Measurements from ENCODE around the gene IFI27. TPM values are rescaled to one million over a fixed set of nuclear protein-coding genes. Genes with fewer than 3 reads are reported as not detected.

The IFI27 gene
- total and polyA plus RNA-seq, 9 of the 15 experiments (the other 6 are each of a cell fraction or from before 2014, with no cell fraction given), result 0.19 to 3.4 (median 1.4) TPM; not detected in 1

Other genes starting within 250 kb of the IFI27 start
Only the 7 nearest of the 10 such genes appear.
- gene ASB2, start 134.2 kb upstream of the IFI27 start, total RNA-seq (2014; rRNA removed), result not detected in 2 replicates
- gene ASB2, start 134.2 kb upstream of the IFI27 start, total RNA-seq (2014; rRNA removed; fragmentation: Illumina TruSeq; extraction: Trizol), result not detected in 2 replicates
- not detected in 2 replicates for gene ASB2, start 134.2 kb upstream of the IFI27 start, total RNA-seq (2015; rRNA removed; fragmentation: Illumina TruSeq; extraction: Trizol)
- gene ASB2, start 134.2 kb upstream of the IFI27 start, total RNA-seq (2021), result not detected in 2 replicates
- gene ASB2, start 134.2 kb upstream of the IFI27 start, polyA plus RNA-seq (2011; rRNA removed), result not detected in 2 replicates
- gene ASB2, start 134.2 kb upstream of the IFI27 start, polyA plus RNA-seq (2014; fragmentation: Illumina TruSeq; extraction: Trizol), result not detected in 2 replicates
- gene ASB2, start 134.2 kb upstream of the IFI27 start, polyA plus RNA-seq (2014; fragmentation: Nextera tagmentation; extraction: Ambion mirVana), result not detected
- not detected in 2 replicates for gene ASB2, start 134.2 kb upstream of the IFI27 start, polyA plus RNA-seq (2014; rRNA removed)
- gene CCDC197, start 113.4 kb upstream of the IFI27 start, total RNA-seq (2014; rRNA removed), result not detected in 2 replicates
- gene CCDC197, start 113.4 kb upstream of the IFI27 start, total RNA-seq (2014; rRNA removed; fragmentation: Illumina TruSeq; extraction: Trizol), result not detected in 2 replicates
- gene CCDC197, start 113.4 kb upstream of the IFI27 start, total RNA-seq (2015; rRNA removed; fragmentation: Illumina TruSeq; extraction: Trizol), result not detected in 2 replicates
- not detected in 2 replicates for gene CCDC197, start 113.4 kb upstream of the IFI27 start, total RNA-seq (2021)
- not detected in 2 replicates for gene CCDC197, start 113.4 kb upstream of the IFI27 start, polyA plus RNA-seq (2011; rRNA removed)
- not detected in 2 replicates for gene CCDC197, start 113.4 kb upstream of the IFI27 start, polyA plus RNA-seq (2014; fragmentation: Illumina TruSeq; extraction: Trizol)
- not detected for gene CCDC197, start 113.4 kb upstream of the IFI27 start, polyA plus RNA-seq (2014; fragmentation: Nextera tagmentation; extraction: Ambion mirVana)
- not detected in 2 replicates for gene CCDC197, start 113.4 kb upstream of the IFI27 start, polyA plus RNA-seq (2014; rRNA removed)
- gene OTUB2, start 84.4 kb upstream of the IFI27 start, total RNA-seq (2014; rRNA removed), result 0.23 and 0.24 TPM in 2 replicates
- 0.07 and 0.35 TPM in 2 replicates for gene OTUB2, start 84.4 kb upstream of the IFI27 start, total RNA-seq (2014; rRNA removed; fragmentation: Illumina TruSeq; extraction: Trizol)
- 0.11 and 0.15 TPM in 2 replicates for gene OTUB2, start 84.4 kb upstream of the IFI27 start, total RNA-seq (2015; rRNA removed; fragmentation: Illumina TruSeq; extraction: Trizol)
- gene OTUB2, start 84.4 kb upstream of the IFI27 start, total RNA-seq (2021), result 0.31 and 0.34 TPM in 2 replicates
- 0.11 and 0.20 TPM in 2 replicates for gene OTUB2, start 84.4 kb upstream of the IFI27 start, polyA plus RNA-seq (2011; rRNA removed)
- gene OTUB2, start 84.4 kb upstream of the IFI27 start, polyA plus RNA-seq (2014; fragmentation: Illumina TruSeq; extraction: Trizol), result 0.15 and 0.21 TPM in 2 replicates
- under 1 TPM; 0.01 to 0.08 TPM for gene OTUB2, start 84.4 kb upstream of the IFI27 start, polyA plus RNA-seq (2014; fragmentation: Nextera tagmentation; extraction: Ambion mirVana)
- 0.08 and 0.26 TPM in 2 replicates for gene OTUB2, start 84.4 kb upstream of the IFI27 start, polyA plus RNA-seq (2014; rRNA removed)
- 98.3 and 104 TPM in 2 replicates for gene DDX24, start 29.5 kb upstream of the IFI27 start, total RNA-seq (2014; rRNA removed)
- gene DDX24, start 29.5 kb upstream of the IFI27 start, total RNA-seq (2014; rRNA removed; fragmentation: Illumina TruSeq; extraction: Trizol), result 129 and 139 TPM in 2 replicates
- 122 and 125 TPM in 2 replicates for gene DDX24, start 29.5 kb upstream of the IFI27 start, total RNA-seq (2015; rRNA removed; fragmentation: Illumina TruSeq; extraction: Trizol)
- gene DDX24, start 29.5 kb upstream of the IFI27 start, total RNA-seq (2021), result 118 and 127 TPM in 2 replicates
- 95.7 and 98.6 TPM in 2 replicates for gene DDX24, start 29.5 kb upstream of the IFI27 start, polyA plus RNA-seq (2011; rRNA removed)
- gene DDX24, start 29.5 kb upstream of the IFI27 start, polyA plus RNA-seq (2014; fragmentation: Illumina TruSeq; extraction: Trizol), result 139 and 175 TPM in 2 replicates
- gene DDX24, start 29.5 kb upstream of the IFI27 start, polyA plus RNA-seq (2014; fragmentation: Nextera tagmentation; extraction: Ambion mirVana), result 100 to 1,000 TPM in 1 of 2 experiments, 10 to 100 TPM in 1; 95.1 to 136 TPM
- gene DDX24, start 29.5 kb upstream of the IFI27 start, polyA plus RNA-seq (2014; rRNA removed), result 67.4 and 82.4 TPM in 2 replicates
- gene IFI27L1, start 29.4 kb upstream of the IFI27 start, total RNA-seq (2014; rRNA removed), result 20.3 and 24.6 TPM in 2 replicates
- gene IFI27L1, start 29.4 kb upstream of the IFI27 start, total RNA-seq (2014; rRNA removed; fragmentation: Illumina TruSeq; extraction: Trizol), result 13.8 and 19.7 TPM in 2 replicates
- 17.6 and 17.8 TPM in 2 replicates for gene IFI27L1, start 29.4 kb upstream of the IFI27 start, total RNA-seq (2015; rRNA removed; fragmentation: Illumina TruSeq; extraction: Trizol)
- gene IFI27L1, start 29.4 kb upstream of the IFI27 start, total RNA-seq (2021), result 20.2 and 23.8 TPM in 2 replicates
- 28.0 and 31.9 TPM in 2 replicates for gene IFI27L1, start 29.4 kb upstream of the IFI27 start, polyA plus RNA-seq (2011; rRNA removed)
- 14.5 and 19.3 TPM in 2 replicates for gene IFI27L1, start 29.4 kb upstream of the IFI27 start, polyA plus RNA-seq (2014; fragmentation: Illumina TruSeq; extraction: Trizol)
- 10 to 100 TPM; 22.8 to 28.0 TPM for gene IFI27L1, start 29.4 kb upstream of the IFI27 start, polyA plus RNA-seq (2014; fragmentation: Nextera tagmentation; extraction: Ambion mirVana)
- 25.0 and 25.6 TPM in 2 replicates for gene IFI27L1, start 29.4 kb upstream of the IFI27 start, polyA plus RNA-seq (2014; rRNA removed)
- 8.0 and 9.3 TPM in 2 replicates for gene IFI27L2, start 18.9 kb downstream of the IFI27 start, total RNA-seq (2014; rRNA removed)
- gene IFI27L2, start 18.9 kb downstream of the IFI27 start, total RNA-seq (2014; rRNA removed; fragmentation: Illumina TruSeq; extraction: Trizol), result 2.3 and 2.7 TPM in 2 replicates
- gene IFI27L2, start 18.9 kb downstream of the IFI27 start, total RNA-seq (2015; rRNA removed; fragmentation: Illumina TruSeq; extraction: Trizol), result 4.1 and 6.1 TPM in 2 replicates
- 4.4 and 5.5 TPM in 2 replicates for gene IFI27L2, start 18.9 kb downstream of the IFI27 start, total RNA-seq (2021)
- 3.3 and 4.1 TPM in 2 replicates for gene IFI27L2, start 18.9 kb downstream of the IFI27 start, polyA plus RNA-seq (2011; rRNA removed)
- 2.5 and 3.8 TPM in 2 replicates for gene IFI27L2, start 18.9 kb downstream of the IFI27 start, polyA plus RNA-seq (2014; fragmentation: Illumina TruSeq; extraction: Trizol)
- gene IFI27L2, start 18.9 kb downstream of the IFI27 start, polyA plus RNA-seq (2014; fragmentation: Nextera tagmentation; extraction: Ambion mirVana), result 1 to 10 TPM; 1.0 to 3.0 TPM
- gene IFI27L2, start 18.9 kb downstream of the IFI27 start, polyA plus RNA-seq (2014; rRNA removed), result 5.9 and 9.0 TPM in 2 replicates
- gene PPP4R4, start 63.6 kb downstream of the IFI27 start, total RNA-seq (2014; rRNA removed), result 0.04 TPM in 1 of 2 replicates, not detected in the other
- not detected in 2 replicates for gene PPP4R4, start 63.6 kb downstream of the IFI27 start, total RNA-seq (2014; rRNA removed; fragmentation: Illumina TruSeq; extraction: Trizol)
- gene PPP4R4, start 63.6 kb downstream of the IFI27 start, total RNA-seq (2015; rRNA removed; fragmentation: Illumina TruSeq; extraction: Trizol), result 0.11 TPM in 1 of 2 replicates, not detected in the other
- not detected in 2 replicates for gene PPP4R4, start 63.6 kb downstream of the IFI27 start, total RNA-seq (2021)
- 0.26 TPM in 1 of 2 replicates, not detected in the other for gene PPP4R4, start 63.6 kb downstream of the IFI27 start, polyA plus RNA-seq (2011; rRNA removed)
- not detected in 2 replicates for gene PPP4R4, start 63.6 kb downstream of the IFI27 start, polyA plus RNA-seq (2014; fragmentation: Illumina TruSeq; extraction: Trizol)
- not detected for gene PPP4R4, start 63.6 kb downstream of the IFI27 start, polyA plus RNA-seq (2014; fragmentation: Nextera tagmentation; extraction: Ambion mirVana)
- not detected in 2 replicates for gene PPP4R4, start 63.6 kb downstream of the IFI27 start, polyA plus RNA-seq (2014; rRNA removed)